Measurements from ENCODE around the gene POLR1G. TPM values are rescaled to one million over a fixed set of nuclear protein-coding genes. Genes with fewer than 3 reads are reported as not detected.
A peak's percentile ranks its signal among the peaks of the same experiment; 100 is the strongest.
"Not testable (repeated sequence)": the region's sequence is repeated elsewhere in the genome, so short reads cannot be mapped to it uniquely, and the experiment has no call there.

The POLR1G gene
- polyA plus RNA-seq, 1 donor from 2014 or later, result 2.2 TPM

DNA sequence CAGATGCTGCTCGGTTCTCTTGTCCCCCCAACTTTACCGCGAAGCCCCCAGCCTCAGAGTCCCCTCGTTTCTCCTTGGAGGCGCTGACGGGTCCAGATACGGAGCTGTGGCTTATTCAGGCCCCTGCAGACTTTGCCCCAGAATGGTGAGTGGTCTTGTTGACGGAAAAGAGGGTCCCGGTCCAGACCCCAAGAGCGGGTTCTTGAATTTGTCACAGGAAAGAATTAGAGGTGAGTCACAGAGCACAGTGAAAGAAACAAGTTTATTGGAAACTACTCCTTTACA is 589 bp downstream of the POLR1G start:
- Mint-ChIP-seq H3K27me3 (peaks cover 23% of the 10 kb centered on the region), H3K27ac (no peak overlapping the region), H3K9me3 (no peaks in the 10 kb centered on the region), H3K4me1 (peaks cover 15 to 20% (median 18%) of the 10 kb centered on the region in 3 donors), H3K36me3 (peaks cover 2% of the 10 kb centered on the region), H3K4me3 (peak overlapping the region; percentile 88 to 100 (median 94))

DNA sequence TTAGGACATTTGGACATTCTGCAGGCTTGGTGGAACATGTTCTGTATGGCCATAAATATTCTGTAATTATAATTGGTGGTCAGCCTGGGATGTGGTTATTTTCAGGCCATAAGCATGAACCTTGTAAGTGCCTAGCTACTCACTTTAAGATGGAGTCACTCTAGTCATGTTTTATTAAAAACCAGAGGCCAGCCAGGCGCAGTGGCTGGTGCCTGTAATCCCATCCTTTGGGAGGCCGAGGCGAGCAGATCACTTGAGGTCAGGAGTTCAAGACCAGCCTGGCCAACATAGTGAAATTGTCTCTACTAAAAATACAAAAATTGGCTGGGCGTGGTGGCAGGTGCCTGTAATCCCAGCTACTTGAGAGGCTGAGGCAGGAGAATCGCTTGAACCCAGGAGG is 1.1 kb downstream of the POLR1G start:
- not testable (repeated sequence) for H3K36me3 Mint-ChIP-seq, H3K9me3 Mint-ChIP-seq, H3K27ac Mint-ChIP-seq
- peaks cover 23% of the 10 kb centered on the region for H3K27me3 Mint-ChIP-seq
- H3K4me3 Mint-ChIP-seq, result peak overlapping the region; percentile 39 to 90 (median 77)
- peaks cover 15 to 22% (median 20%) of the 10 kb centered on the region in 3 donors for H3K4me1 Mint-ChIP-seq

DNA sequence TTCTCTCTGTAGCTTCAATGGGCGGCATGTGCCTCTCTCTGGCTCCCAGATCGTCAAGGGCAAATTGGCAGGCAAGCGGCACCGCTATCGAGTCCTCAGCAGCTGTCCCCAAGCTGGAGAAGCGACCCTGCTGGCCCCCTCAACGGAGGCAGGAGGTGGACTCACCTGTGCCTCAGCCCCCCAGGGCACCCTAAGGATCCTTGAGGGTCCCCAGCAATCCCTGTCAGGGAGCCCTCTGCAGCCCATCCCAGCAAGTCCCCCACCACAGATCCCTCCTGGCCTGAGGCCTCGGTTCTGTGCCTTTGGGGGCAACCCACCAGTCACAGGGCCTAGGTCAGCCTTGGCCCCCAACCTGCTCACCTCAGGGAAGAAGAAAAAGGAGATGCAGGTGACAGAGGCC is 1.7 kb downstream of the POLR1G start:
- H3K4me1 Mint-ChIP-seq, result peaks cover 15 to 20% (median 20%) of the 10 kb centered on the region in 3 donors
- no peak overlapping the region for H3K4me3 Mint-ChIP-seq
- H3K27me3 Mint-ChIP-seq, result peaks cover 20% of the 10 kb centered on the region
- peak overlapping the region in 1 of 3 donors; percentile 33 for H3K27ac Mint-ChIP-seq
- H3K9me3 Mint-ChIP-seq, result no peaks in the 10 kb centered on the region
- H3K36me3 Mint-ChIP-seq, result peaks cover 2% of the 10 kb centered on the region

DNA sequence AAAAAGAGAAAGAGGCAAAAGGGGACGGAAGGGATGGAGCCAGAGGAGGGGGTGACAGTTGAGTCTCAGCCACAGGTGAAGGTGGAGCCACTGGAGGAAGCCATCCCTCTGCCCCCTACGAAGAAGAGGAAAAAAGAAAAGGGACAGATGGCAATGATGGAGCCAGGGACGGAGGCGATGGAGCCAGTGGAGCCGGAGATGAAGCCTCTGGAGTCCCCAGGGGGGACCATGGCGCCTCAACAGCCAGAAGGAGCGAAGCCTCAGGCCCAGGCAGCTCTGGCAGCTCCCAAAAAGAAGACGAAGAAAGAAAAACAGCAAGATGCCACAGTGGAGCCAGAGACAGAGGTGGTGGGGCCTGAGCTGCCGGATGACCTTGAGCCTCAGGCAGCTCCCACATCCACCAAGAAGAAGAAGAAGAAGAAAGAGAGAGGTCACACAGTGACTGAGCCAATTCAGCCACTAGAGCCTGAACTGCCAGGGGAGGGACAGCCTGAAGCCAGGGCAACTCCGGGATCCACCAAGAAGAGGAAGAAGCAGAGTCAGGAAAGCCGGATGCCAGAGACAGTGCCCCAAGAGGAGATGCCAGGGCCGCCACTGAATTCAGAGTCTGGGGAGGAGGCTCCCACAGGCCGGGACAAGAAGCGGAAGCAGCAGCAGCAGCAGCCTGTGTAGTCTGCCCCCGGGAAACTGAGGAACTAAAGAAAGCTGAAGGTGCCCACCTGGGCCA is 2.5 kb downstream of the POLR1G start:
- Mint-ChIP-seq H3K9me3 (no peaks in the 10 kb centered on the region), H3K4me1 (peaks cover 13 to 20% (median 20%) of the 10 kb centered on the region in 3 donors), H3K36me3 (peaks cover 2% of the 10 kb centered on the region), H3K27me3 (peaks cover 11% of the 10 kb centered on the region), H3K4me3 (peak overlapping the region in 2 of 4 donors; percentile 31 to 50), H3K27ac (peak overlapping the region in 2 of 3 donors; percentile 9 to 59)

DNA sequence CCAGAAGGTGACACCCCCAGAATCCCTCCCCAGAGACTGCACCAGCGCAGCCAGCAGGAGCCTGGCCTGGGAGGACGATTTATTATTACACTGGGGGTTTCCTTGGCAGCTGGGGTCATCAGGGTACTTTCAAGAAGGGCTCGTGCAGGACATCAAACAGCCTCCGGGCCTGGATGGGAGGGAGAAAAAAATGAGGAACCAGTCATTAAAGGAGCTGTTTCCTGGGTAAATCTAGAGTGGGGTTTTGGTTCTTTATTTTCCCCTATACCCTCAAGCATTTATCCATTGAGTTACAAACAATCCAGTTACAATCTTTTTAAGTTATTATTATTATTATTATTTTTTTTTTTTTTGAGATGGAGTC is 3.1 kb downstream of the POLR1G start:
- peaks cover 6% of the 10 kb centered on the region for H3K36me3 Mint-ChIP-seq
- peaks cover 10 to 20% (median 17%) of the 10 kb centered on the region in 3 donors for H3K4me1 Mint-ChIP-seq
- no peaks in the 10 kb centered on the region for H3K9me3 Mint-ChIP-seq
- H3K27me3 Mint-ChIP-seq, result peaks cover 6% of the 10 kb centered on the region
- H3K27ac Mint-ChIP-seq, result no peak overlapping the region
- peak overlapping the region in 2 of 4 donors; percentile 22 to 31 for H3K4me3 Mint-ChIP-seq

DNA sequence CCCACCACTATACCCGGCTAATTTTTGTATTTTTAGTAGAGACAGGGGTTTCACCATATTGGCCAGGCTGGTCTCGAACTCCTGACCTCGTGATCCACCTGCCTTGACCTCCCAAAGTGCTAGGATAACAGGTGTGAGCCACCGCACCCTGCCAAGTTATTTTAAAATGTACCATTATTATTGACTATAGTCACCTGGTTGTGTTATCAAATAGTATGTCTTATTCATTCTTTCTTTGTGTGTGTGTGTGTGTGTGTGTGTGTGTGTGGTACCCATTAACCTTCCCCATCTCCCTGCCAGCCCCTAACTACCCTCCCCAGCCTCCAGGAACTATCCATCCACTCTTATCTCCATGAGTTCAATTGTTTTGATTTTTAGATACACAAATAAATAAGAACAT is 3.9 kb downstream of the POLR1G start:
- not testable (repeated sequence) for H3K27ac Mint-ChIP-seq, H3K4me3 Mint-ChIP-seq, H3K9me3 Mint-ChIP-seq, H3K27me3 Mint-ChIP-seq, H3K36me3 Mint-ChIP-seq
- peaks cover 7 to 16% (median 10%) of the 10 kb centered on the region in 3 donors for H3K4me1 Mint-ChIP-seq

DNA sequence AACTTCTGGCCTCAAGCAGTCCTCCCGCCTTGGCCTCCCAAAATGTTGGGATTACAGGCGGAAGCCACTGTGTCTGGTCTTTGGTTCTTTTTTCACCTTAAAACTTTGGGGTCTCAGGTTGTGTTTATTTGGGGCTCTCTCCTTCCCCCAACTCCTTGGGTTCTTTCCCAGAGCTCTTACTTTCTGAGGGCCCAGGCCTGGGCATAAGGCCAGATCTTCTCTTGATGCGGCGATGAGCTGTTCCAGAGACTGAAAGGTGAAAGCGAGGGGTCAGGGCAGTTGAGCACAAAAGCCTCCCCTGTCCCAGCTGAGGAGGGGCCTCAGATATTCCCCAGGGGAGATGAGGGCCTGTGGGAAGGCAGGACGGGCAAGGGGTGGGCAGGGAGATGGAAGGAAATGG is 7.1 kb downstream of the POLR1G start:
- Mint-ChIP-seq H3K27ac (no peak overlapping the region), H3K4me1 (peaks cover 1 to 15% (median 6%) of the 10 kb centered on the region in 3 donors), H3K36me3 (peaks cover 8% of the 10 kb centered on the region), H3K9me3 (no peaks in the 10 kb centered on the region), H3K4me3 (peak overlapping the region in 1 of 4 donors; percentile 3), H3K27me3 (no peaks in the 10 kb centered on the region)

DNA sequence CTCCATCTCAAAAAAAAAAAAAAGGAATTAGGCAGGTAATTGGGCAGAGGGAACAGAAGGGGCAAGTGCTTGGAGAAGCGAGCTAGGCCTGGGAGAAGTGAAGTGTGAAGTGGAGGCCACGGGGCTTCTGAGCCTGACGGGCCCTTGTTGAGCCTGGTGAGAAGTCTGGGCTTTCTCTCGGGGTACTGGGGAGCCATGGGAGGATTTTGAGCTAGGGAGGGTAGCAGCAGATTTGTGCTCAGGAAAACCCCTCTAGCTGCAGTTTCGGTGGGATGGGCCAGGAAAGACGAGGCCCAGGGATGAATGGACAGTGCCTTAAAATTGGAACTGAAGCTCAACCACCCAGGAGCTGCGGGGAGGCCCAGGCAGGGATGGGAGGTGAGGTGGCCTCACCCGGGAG is 8.0 kb downstream of the POLR1G start:
- H3K9me3 Mint-ChIP-seq, result no peaks in the 10 kb centered on the region
- H3K4me1 Mint-ChIP-seq, result peaks cover 9 to 16% (median 10%) of the 10 kb centered on the region in 3 donors
- H3K27ac Mint-ChIP-seq, result no peak overlapping the region
- H3K27me3 Mint-ChIP-seq, result no peaks in the 10 kb centered on the region
- no peak overlapping the region for H3K4me3 Mint-ChIP-seq
- peaks cover 5% of the 10 kb centered on the region for H3K36me3 Mint-ChIP-seq

DNA sequence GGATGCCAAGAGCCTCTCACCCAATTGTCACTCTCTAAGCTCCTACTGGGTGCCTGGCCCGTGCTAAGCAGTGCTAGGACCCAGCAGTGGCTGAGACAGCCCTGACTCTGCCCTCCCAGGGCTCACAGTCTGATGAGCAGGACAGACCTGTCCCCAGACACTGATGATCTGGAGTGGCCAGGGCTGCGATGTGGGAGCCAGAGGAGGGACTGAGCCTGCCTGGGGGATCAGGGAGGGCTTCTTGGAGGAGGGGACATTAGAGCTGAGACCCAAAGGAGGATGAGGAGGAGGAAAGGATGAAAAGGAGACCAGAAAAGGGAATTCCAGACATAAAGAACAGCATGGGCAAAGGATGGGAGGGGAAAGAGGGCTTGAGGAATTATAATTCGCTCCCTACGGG is 10.7 kb downstream of the POLR1G start:
- no peaks in the 10 kb centered on the region for H3K9me3 Mint-ChIP-seq
- no peak overlapping the region for H3K27ac Mint-ChIP-seq
- H3K4me3 Mint-ChIP-seq, result peak overlapping the region in 2 of 4 donors; percentile 9 to 17
- H3K4me1 Mint-ChIP-seq, result peaks cover 16 to 27% (median 25%) of the 10 kb centered on the region in 3 donors
- H3K36me3 Mint-ChIP-seq, result peaks cover 9% of the 10 kb centered on the region
- no peaks in the 10 kb centered on the region for H3K27me3 Mint-ChIP-seq

DNA sequence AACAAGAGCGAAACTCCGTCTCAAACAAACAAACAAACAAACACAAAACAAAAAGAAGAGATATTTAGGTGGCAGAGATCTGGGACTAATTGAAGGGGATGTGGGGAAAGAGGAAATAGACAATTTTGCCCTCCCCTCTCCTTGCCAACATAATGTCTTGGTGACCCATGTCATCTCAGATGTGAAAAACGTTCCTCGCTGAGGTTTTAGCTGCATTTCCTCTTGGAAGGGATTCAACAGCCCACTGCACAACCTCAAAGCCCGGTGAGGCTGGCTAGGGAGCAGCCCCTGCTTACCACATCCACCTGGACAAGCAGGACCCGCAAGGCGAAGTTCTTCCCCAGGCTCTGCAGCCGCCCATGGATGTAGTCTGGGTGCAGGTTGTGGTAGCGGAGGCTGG is 12.4 kb downstream of the POLR1G start:
- no peaks in the 10 kb centered on the region for H3K9me3 Mint-ChIP-seq

DNA sequence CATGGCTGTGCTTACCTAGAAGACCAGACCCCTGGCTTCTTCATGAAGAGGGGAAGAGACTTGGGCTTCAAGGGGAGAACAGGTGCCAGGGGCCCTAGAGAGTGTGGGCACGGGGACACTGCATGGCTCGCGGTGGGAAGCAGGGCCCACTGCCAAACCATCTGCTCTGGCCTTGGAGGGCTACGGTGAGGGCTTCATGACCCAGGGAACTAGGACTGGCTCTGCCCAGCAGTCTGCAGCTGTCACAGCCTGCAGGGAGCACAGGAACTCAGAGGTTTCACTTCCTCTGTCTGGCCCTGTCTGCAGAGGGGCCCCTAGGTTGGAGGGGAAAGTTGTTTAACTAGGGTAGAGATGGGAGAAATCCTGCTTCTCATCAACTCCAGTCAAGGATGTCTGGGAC is 13.0 kb downstream of the POLR1G start:
- H3K27me3 Mint-ChIP-seq, result no peaks in the 10 kb centered on the region
- H3K9me3 Mint-ChIP-seq, result no peaks in the 10 kb centered on the region
- H3K4me1 Mint-ChIP-seq, result peaks cover 25 to 43% (median 41%) of the 10 kb centered on the region in 3 donors
- peak overlapping the region; percentile 41 to 88 (median 78) for H3K4me3 Mint-ChIP-seq
- peaks cover 10% of the 10 kb centered on the region for H3K36me3 Mint-ChIP-seq
- peak overlapping the region; percentile 63 to 85 (median 83) for H3K27ac Mint-ChIP-seq

More for the DNA sequence above, 12.4 kb downstream of the POLR1G start:
- peak overlapping the region in 2 of 4 donors; percentile 33 to 88 for H3K4me3 Mint-ChIP-seq
- peaks cover 12% of the 10 kb centered on the region for H3K36me3 Mint-ChIP-seq
- peak overlapping the region in 2 of 3 donors; percentile 63 to 85 for H3K27ac Mint-ChIP-seq
- H3K27me3 Mint-ChIP-seq, result no peaks in the 10 kb centered on the region
- H3K4me1 Mint-ChIP-seq, result peaks cover 19 to 39% (median 35%) of the 10 kb centered on the region in 3 donors

DNA sequence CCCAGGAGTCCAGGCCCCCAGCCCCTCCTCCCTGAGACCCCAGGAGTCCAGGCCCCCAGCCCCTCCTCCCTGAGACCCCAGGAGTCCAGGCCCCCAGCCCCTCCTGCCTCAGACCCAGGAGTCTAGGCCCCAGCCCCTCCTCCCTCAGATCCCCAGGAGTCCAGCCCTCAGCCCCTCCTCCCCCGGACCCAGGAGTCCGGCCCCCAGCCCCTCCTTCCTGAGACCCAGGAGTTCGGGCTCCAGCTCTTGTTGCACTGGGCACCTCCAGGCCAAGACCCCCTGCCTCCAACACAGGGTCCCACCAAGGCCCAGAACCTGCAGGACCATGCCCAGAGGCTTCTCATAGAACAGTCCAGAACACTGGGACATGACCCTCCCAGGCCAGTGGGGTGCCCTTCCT is 13.5 kb downstream of the POLR1G start:
- peaks cover 8% of the 10 kb centered on the region for H3K36me3 Mint-ChIP-seq
- peak overlapping the region in 2 of 3 donors; percentile 83 to 85 for H3K27ac Mint-ChIP-seq
- H3K4me1 Mint-ChIP-seq, result peaks cover 28 to 46% (median 44%) of the 10 kb centered on the region in 3 donors
- H3K27me3 Mint-ChIP-seq, result no peaks in the 10 kb centered on the region
- H3K9me3 Mint-ChIP-seq, result no peaks in the 10 kb centered on the region
- peak overlapping the region in 3 of 4 donors; percentile 70 to 88 (median 87) for H3K4me3 Mint-ChIP-seq

DNA sequence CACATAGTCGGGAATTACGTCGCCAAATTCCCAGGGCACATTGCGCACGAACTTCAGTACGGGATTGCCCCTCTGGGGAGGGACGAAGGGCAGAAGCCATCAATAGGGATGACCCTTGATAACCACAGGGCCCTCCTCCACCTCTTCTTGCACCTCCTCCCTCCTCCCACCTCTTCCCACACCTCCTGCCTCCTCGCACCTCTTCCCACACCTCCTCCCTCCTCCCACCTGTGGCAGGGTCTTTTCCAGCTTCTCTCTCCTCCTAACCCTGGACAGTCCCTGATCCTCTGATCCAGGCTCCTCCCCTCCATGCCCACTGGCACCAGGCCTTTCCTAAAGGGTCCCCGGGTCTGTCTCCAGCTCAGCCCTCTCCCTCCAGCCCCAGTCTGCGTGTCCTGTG is 13.9 kb downstream of the POLR1G start:
- Mint-ChIP-seq H3K4me3 (peak overlapping the region in 1 of 4 donors; percentile 62), H3K9me3 (no peaks in the 10 kb centered on the region), H3K36me3 (peaks cover 8% of the 10 kb centered on the region), H3K27ac (peak overlapping the region in 2 of 3 donors; percentile 83 to 85), H3K4me1 (peaks cover 28 to 46% (median 44%) of the 10 kb centered on the region in 3 donors), H3K27me3 (no peaks in the 10 kb centered on the region)

DNA sequence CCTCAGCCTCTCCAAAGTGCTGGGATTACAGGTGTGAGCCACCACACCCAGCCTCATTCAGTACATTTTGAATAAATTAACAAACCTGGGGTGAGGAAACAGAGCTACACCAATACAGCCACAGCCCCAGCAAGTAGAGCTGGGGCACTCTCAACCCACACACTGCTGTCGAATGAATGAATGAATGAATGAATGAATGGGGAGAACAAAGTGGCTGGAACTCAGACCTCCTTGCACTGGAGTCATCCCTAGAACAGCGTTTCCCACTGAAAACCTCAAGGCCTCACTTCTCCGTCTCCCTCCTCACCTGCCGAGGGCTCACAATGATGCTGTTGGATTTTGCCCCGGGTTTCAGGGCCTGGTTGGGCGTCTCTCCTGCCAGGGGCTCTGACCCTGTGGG is 14.4 kb downstream of the POLR1G start:
- H3K27ac Mint-ChIP-seq, result peak overlapping the region in 1 of 3 donors; percentile 35
- peaks cover 8% of the 10 kb centered on the region for H3K36me3 Mint-ChIP-seq
- H3K4me1 Mint-ChIP-seq, result peaks cover 28 to 48% (median 45%) of the 10 kb centered on the region in 3 donors
- peak overlapping the region in 3 of 4 donors; percentile 17 to 75 (median 62) for H3K4me3 Mint-ChIP-seq
- H3K9me3 Mint-ChIP-seq, result no peaks in the 10 kb centered on the region
- no peaks in the 10 kb centered on the region for H3K27me3 Mint-ChIP-seq

DNA sequence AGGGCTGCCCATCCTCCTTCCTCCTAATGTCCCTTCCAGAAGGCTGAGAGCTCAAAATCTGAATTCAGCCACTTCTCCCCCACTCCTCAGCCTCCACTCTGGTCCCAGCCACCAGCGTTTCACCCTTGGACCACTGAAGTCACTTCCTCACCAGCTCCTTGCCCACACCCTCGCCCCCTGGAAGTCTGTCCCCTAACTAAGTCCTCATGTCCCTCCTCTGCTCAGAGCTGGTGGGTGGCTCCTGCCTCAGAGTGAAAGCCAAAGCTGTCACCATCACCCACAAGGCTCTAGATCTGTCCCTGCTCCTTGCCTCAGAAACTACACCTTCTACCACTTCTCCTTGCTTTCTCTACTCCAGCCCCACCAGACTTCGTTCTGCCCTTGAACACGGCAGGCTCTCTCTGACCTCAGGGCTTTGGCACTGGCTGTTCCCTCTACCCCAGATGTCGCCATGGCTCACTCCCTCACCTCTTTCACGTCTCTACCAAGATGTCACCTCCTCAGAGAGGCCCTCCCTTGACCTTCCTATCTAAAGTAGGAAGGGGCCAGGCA is 15.6 kb downstream of the POLR1G start:
- Mint-ChIP-seq H3K4me1 (peaks cover 28 to 47% (median 45%) of the 10 kb centered on the region in 3 donors), H3K36me3 (peaks cover 7% of the 10 kb centered on the region), H3K27me3 (peaks cover 2% of the 10 kb centered on the region), H3K4me3 (peak overlapping the region in 2 of 4 donors; percentile 0 to 22), H3K9me3 (no peaks in the 10 kb centered on the region), H3K27ac (peak overlapping the region in 2 of 3 donors; percentile 63 to 71)
